SK-N-SH (cell line): ENCODE data around the gene SH2D4B.

Experiments used
- MXI1 ChIP-seq: IDR thresholded peaks from 2 replicates; pipeline ENCODE4 v1.6.1; 2012; ENCODE audit warnings: mild to moderate bottlenecking, low read depth, low read length, improper control_type of control experiment
- TF ChIP-seq, protein P1 (sequence below): IDR thresholded peaks from 2 replicates; pipeline ENCODE4 v1.4.0; 2012; ENCODE audit warnings: low read depth, borderline replicate concordance
- TF ChIP-seq, protein P2 (sequence below): IDR thresholded peaks from 2 replicates; pipeline ENCODE4 v1.4.0; 2012; ENCODE audit warnings: low read depth

- TF ChIP-seq MXI1, result no peak
- TF ChIP-seq, protein P1, sequence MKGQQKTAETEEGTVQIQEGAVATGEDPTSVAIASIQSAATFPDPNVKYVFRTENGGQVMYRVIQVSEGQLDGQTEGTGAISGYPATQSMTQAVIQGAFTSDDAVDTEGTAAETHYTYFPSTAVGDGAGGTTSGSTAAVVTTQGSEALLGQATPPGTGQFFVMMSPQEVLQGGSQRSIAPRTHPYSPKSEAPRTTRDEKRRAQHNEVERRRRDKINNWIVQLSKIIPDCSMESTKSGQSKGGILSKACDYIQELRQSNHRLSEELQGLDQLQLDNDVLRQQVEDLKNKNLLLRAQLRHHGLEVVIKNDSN, result no peak
- TF ChIP-seq, protein P2, sequence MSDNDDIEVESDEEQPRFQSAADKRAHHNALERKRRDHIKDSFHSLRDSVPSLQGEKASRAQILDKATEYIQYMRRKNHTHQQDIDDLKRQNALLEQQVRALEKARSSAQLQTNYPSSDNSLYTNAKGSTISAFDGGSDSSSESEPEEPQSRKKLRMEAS, result no peak
Measured at GRCh38 chr10:80518143-80518806, 19.4 kb upstream of the SH2D4B start.
